ENCODE measurements around the gene PGAP6.

The PGAP6 gene

GRCh38 chr16:324201-324450 lies 57.7 kb downstream of the PGAP6 start:
- 0 out of 2 replicates have a peak, but pooled peaks cover 2% of the 10 kb centered on the region for H3K36me3 ChIP-seq (ENCODE audit: insufficient read depth, low read depth, low read length)
- no peaks in the 10 kb centered on the region for H3K27me3 ChIP-seq (ENCODE audit: insufficient read depth, low read length)
- H3K9me3 ChIP-seq (ENCODE audit: insufficient read depth, low read depth, low read length), result no peaks in the 10 kb centered on the region
- peaks cover 2% of the 10 kb centered on the region for H3K4me1 ChIP-seq (ENCODE audit: insufficient read depth, low read length)
- no peak overlapping the region for H3K9ac ChIP-seq (ENCODE audit: low read depth, low read length)
- no peak overlapping the region for H3K27ac ChIP-seq (ENCODE audit: low read length)
- no peak overlapping the region for H3K4me3 ChIP-seq (ENCODE audit: low read length)

- Histone ChIP-seq H3K9ac (ENCODE audit: low read depth, low read length) (no peak overlapping the region), H3K27me3 (ENCODE audit: insufficient read depth, low read length) (no peaks in the 10 kb centered on the region), H3K4me1 (ENCODE audit: insufficient read depth, low read length) (peaks cover 5% of the 10 kb centered on the region), H3K27ac (ENCODE audit: low read length) (no peak overlapping the region), H3K9me3 (ENCODE audit: insufficient read depth, low read depth, low read length) (no peaks in the 10 kb centered on the region), H3K36me3 (ENCODE audit: insufficient read depth, low read depth, low read length) (0 out of 2 replicates have a peak, but pooled peaks cover 4% of the 10 kb centered on the region), H3K4me3 (ENCODE audit: low read length) (no peak overlapping the region)
Observed at GRCh38 chr16:322476-323143, 59.2 kb downstream of the PGAP6 start.

GRCh38 chr16:321532-321931 lies 60.2 kb downstream of the PGAP6 start:
- no peak overlapping the region for H3K27ac ChIP-seq (ENCODE audit: low read length)
- H3K36me3 ChIP-seq (ENCODE audit: insufficient read depth, low read depth, low read length), result 0 out of 2 replicates have a peak, but pooled peaks cover 4% of the 10 kb centered on the region
- H3K9me3 ChIP-seq (ENCODE audit: insufficient read depth, low read depth, low read length), result no peaks in the 10 kb centered on the region
- H3K9ac ChIP-seq (ENCODE audit: low read depth, low read length), result no peak overlapping the region
- H3K4me3 ChIP-seq (ENCODE audit: low read length), result no peak overlapping the region
- H3K4me1 ChIP-seq (ENCODE audit: insufficient read depth, low read length), result peaks cover 7% of the 10 kb centered on the region
- H3K27me3 ChIP-seq (ENCODE audit: insufficient read depth, low read length), result no peaks in the 10 kb centered on the region

Measured in iPS-20b (cell line).